ENCODE measurements around the gene KERA. TPM values are rescaled to one million over a fixed set of nuclear protein-coding genes. Genes with fewer than 3 reads are reported as not detected.

KERA gene, protein sequence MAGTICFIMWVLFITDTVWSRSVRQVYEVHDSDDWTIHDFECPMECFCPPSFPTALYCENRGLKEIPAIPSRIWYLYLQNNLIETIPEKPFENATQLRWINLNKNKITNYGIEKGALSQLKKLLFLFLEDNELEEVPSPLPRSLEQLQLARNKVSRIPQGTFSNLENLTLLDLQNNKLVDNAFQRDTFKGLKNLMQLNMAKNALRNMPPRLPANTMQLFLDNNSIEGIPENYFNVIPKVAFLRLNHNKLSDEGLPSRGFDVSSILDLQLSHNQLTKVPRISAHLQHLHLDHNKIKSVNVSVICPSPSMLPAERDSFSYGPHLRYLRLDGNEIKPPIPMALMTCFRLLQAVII
- total RNA-seq = not detected in 2 replicates

DNA sequence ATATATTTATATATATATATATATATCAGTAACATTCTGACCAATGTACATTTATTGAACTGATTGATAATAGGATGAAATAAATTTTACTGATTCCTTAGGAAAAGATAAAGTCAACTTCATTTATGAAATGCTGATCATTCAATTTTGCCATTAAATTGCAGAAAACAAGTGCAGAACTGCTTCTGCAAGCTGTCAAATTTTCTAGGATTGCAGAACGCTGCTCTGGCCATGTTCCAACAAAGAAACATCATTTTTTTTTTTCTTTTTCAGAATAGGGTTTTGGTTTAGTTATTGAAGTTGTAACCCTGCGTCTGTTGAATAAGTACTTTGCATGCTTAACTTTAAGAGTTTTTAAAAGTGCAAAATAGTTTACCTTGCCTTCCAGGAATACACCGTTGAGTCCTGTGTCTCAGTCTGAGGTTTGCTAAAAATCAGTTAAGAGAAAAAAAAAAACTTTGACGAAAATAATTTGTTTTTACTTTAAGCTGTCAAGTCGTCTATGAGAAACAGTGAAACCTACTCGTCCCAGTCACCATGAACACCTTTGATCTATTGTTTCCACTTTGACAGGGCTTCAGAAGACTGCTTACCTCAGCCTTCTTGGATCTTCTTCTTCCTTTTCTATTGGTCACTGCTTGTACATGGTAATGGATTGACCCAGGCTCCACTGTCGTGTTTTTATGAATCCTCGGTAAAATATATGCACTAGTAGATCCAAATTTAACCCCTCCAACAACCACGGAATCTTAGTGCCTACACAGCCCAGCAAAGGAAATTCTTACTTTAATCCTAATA, at the start of gene KERA:
TSS of gene KERA (minus strand) at position 657 of the 798 bp plus-strand sequence. CDS start 1,743 bp downstream, outside the sequence.

GRCh38 chr12:91004872-91005271, 53.0 kb downstream of the KERA start, which contains the start of gene EPYC:
Gene EPYC, minus strand, starts transcription at chr12:91004972. Its CDS starts 2,407 bp downstream, at chr12:91002565.

Other genes with a start within 250 kb of the KERA start
- not detected in 2 replicates for gene CCER1, start 102.8 kb downstream of the KERA start, total RNA-seq
- not detected in 2 replicates for gene EPYC, start 53.1 kb downstream of the KERA start, total RNA-seq
- 282 and 2,122 TPM in 2 replicates for gene LUM, start 53.5 kb upstream of the KERA start, total RNA-seq
- 96.5 and 675 TPM in 2 replicates for gene DCN, start 124.8 kb upstream of the KERA start, total RNA-seq